Liver (tissue), 9 donors: Measurements from ENCODE around the gene ST7. TPM values are rescaled to one million over a fixed set of nuclear protein-coding genes. Genes with fewer than 3 reads are reported as not detected.

Experiments used
- DNase-seq: peaks from one replicate; pipeline ENCODE4 v3.0.0-alpha.2; 2017; ENCODE audit warnings: low spot score
- H3K27ac ChIP-seq, 2 donors: one replicate each; pipeline ENCODE4 v1.7.0; 2013; ENCODE audit warnings: inconsistent platforms in 2 of 2, low read length in 2 of 2, control low read depth in 1 of 2, low read depth in 1 of 2, mild to moderate bottlenecking in 1 of 2
- H3K27me3 ChIP-seq, 4 donors: one replicate each; pipeline versions ENCODE4 v1.6.1 to v1.7.0; 2013; ENCODE audit warnings: low read length in 3 of 4, inconsistent platforms in 1 of 4, mild to moderate bottlenecking in 1 of 4, moderate library complexity in 1 of 4; ENCODE audit not compliant: control insufficient read depth in 4 of 4, insufficient read depth in 4 of 4
- H3K36me3 ChIP-seq, 4 donors: one replicate each; pipeline versions ENCODE4 v1.6.1 to v1.7.0; 2013; ENCODE audit warnings: low read length in 3 of 4, mild to moderate bottlenecking in 3 of 4, low read depth in 1 of 4, moderate library complexity in 1 of 4; ENCODE audit not compliant: control insufficient read depth in 4 of 4, insufficient read depth in 3 of 4
- H3K4me1 ChIP-seq, 4 donors: one replicate each; pipeline versions ENCODE4 v1.6.1 to v1.7.0; 2013; ENCODE audit warnings: low read length in 3 of 4, mild to moderate bottlenecking in 3 of 4, moderate library complexity in 1 of 4; ENCODE audit not compliant: control insufficient read depth in 4 of 4, insufficient read depth in 4 of 4
- H3K4me3 ChIP-seq, 3 donors: one replicate each; pipeline versions ENCODE4 v1.6.1 to v1.7.0; 2013; ENCODE audit warnings: low read length in 3 of 3, control low read depth in 1 of 3, low read depth in 1 of 3, mild to moderate bottlenecking in 1 of 3
- H3K9ac ChIP-seq, 2 donors: one replicate each; pipeline ENCODE4 v1.7.0; 2013; ENCODE audit warnings: low read length in 2 of 2, mild to moderate bottlenecking in 2 of 2, moderate library complexity in 2 of 2, control low read depth in 1 of 2, low read depth in 1 of 2
- H3K9me3 ChIP-seq, 4 donors: one replicate each; pipeline versions ENCODE4 v1.6.1 to v1.7.0; 2013; ENCODE audit warnings: low read length in 3 of 4; ENCODE audit not compliant: control insufficient read depth in 4 of 4
- CTCF ChIP-seq: fragments of 150-350 bp; IDR thresholded peaks from 2 replicates; pipeline ENCODE4 v1.5.1; 2017; ENCODE audit warnings: improper control_type of control experiment, low read depth, low read length; ENCODE audit not compliant: missing input control
- EGR1 ChIP-seq, 2 donors: IDR thresholded peaks; 2 replicates each; pipeline ENCODE4 v1.6.1; 2016 to 2018; ENCODE audit warnings: antibody characterized with exemption in 2 of 2, low read depth in 2 of 2
- FOXA1 ChIP-seq: IDR thresholded peaks from 2 replicates; pipeline ENCODE4 v1.6.1; 2016; ENCODE audit warnings: antibody characterized with exemption
- FOXA2 ChIP-seq: IDR thresholded peaks from 2 replicates; pipeline ENCODE4 v1.6.1; 2016; ENCODE audit warnings: antibody characterized with exemption
- HNF4A ChIP-seq, 2 donors: conservative IDR thresholded peaks; 2 replicates each; pipeline ENCODE4 v1.6.1; 2016; ENCODE audit warnings: antibody characterized with exemption in 2 of 2, mild to moderate bottlenecking in 2 of 2
- HNF4G ChIP-seq: IDR thresholded peaks from 2 replicates; pipeline ENCODE4 v1.6.1; 2016; ENCODE audit warnings: antibody characterized with exemption
- JUND ChIP-seq, 2 donors: IDR thresholded peaks; 2 replicates each; pipeline ENCODE4 v1.6.1; 2016; ENCODE audit warnings: antibody characterized with exemption in 2 of 2
- RAD21 ChIP-seq, 2 donors: IDR thresholded peaks; 2 replicates each; pipeline ENCODE4 v1.6.1; 2016; ENCODE audit warnings: antibody characterized with exemption in 2 of 2, mild to moderate bottlenecking in 2 of 2
- RXRA ChIP-seq, 2 donors: IDR thresholded peaks; 2 replicates each; pipeline ENCODE4 v1.6.1; 2017 to 2018; ENCODE audit warnings: antibody characterized with exemption in 2 of 2, mild to moderate bottlenecking in 1 of 2
- SP1 ChIP-seq: IDR thresholded peaks from 2 replicates; pipeline ENCODE4 v1.6.1; 2018; ENCODE audit warnings: antibody characterized with exemption, mild to moderate bottlenecking
- TAF1 ChIP-seq: conservative IDR thresholded peaks from 2 replicates; pipeline ENCODE4 v1.6.1; 2016; ENCODE audit warnings: antibody characterized with exemption, mild to moderate bottlenecking
- YY1 ChIP-seq: IDR thresholded peaks from 2 replicates; pipeline ENCODE4 v1.6.1; 2016; ENCODE audit warnings: antibody characterized with exemption, mild to moderate bottlenecking
- ZBTB33 ChIP-seq: IDR thresholded peaks from 2 replicates; pipeline ENCODE4 v1.6.1; 2016; ENCODE audit warnings: antibody characterized with exemption
- WGBS: extraction: QIAGEN DNeasy Blood & Tissue Kit; methylation state at CpG from one replicate; pipeline ENCODE4 v1.1.7; 2013; 5-methylcytosine and 5-hydroxymethylcytosine counted together
- polyA plus RNA-seq, 2 donors: library from polyadenylated mRNA; stranded (reverse) in 1 of 2; unstranded in 1 of 2; fragments of 200-250 nt in 1 of 2; fragments of >200 nt in 1 of 2; fragmentation: Nextera tagmentation in 1 of 2; extraction: Ambion mirVana in 1 of 2; gene quantifications; one replicate each; pipeline versions ENCODE4 v1.2.1 to v1.2.3, GENCODE V29; 2013 to 2015
- total RNA-seq, 2 donors: library from RNA; depleted of rRNA; stranded (reverse); fragments of >200 nt; gene quantifications; one replicate each; pipeline ENCODE4 v1.2.3, GENCODE V29; 2014
- donor health status: healthy.
- donor health status: healthy.
- donor health status: healthy.
- donor health status: healthy.
- donor health status: healthy.

ST7 gene
- total and polyA plus RNA-seq, 4 donors: 13.5 to 30.7 (median 22.6) TPM

GRCh38 chr7:117048882-117049281 is 95.6 kb downstream of the ST7 start:
- no peak overlapping the region for H3K4me3 ChIP-seq
- no peaks in the 10 kb centered on the region for H3K27me3 ChIP-seq
- H3K36me3 ChIP-seq: no peaks in the 10 kb centered on the region
- H3K9me3 ChIP-seq: no peaks in the 10 kb centered on the region
- DNase-seq: no peak
- H3K4me1 ChIP-seq: peaks cover 4 to 17% (median 8%) of the 10 kb centered on the region in 4 donors
- H3K27ac ChIP-seq: no peak overlapping the region
- no peak overlapping the region for H3K9ac ChIP-seq
- WGBS: 76% methylated on average over 3 of the region's 3 CpGs
- no peak for TF ChIP-seq YY1

GRCh38 chr7:117051808-117052207 is 98.5 kb downstream of the ST7 start:
- no peak for DNase-seq
- Histone ChIP-seq H3K4me1 (peaks cover 4 to 17% (median 8%) of the 10 kb centered on the region in 4 donors), H3K4me3 (no peak overlapping the region), H3K9ac (no peak overlapping the region), H3K27me3 (no peaks in the 10 kb centered on the region), H3K9me3 (no peaks in the 10 kb centered on the region), H3K27ac (no peak overlapping the region), H3K36me3 (no peaks in the 10 kb centered on the region)
- TF ChIP-seq SP1 (no peak), HNF4G (no peak), FOXA1 (no peak), CTCF (no peak), JUND (IDR thresholded peaks at IDR 0.05) (no peak)
- 75% methylated on average over 1 of the region's 1 CpG for WGBS

GRCh38 chr7:117053432-117053831 is 100.1 kb downstream of the ST7 start:
- no peak for DNase-seq
- Histone ChIP-seq H3K27me3 (no peaks in the 10 kb centered on the region), H3K4me3 (no peak overlapping the region), H3K9ac (no peak overlapping the region), H3K4me1 (peaks cover 0 to 7% (median under 1%) of the 10 kb centered on the region in 4 donors), H3K9me3 (no peaks in the 10 kb centered on the region), H3K36me3 (no peaks in the 10 kb centered on the region), H3K27ac (no peak overlapping the region)
- TF ChIP-seq RXRA (IDR thresholded peaks at IDR 0.05): no peak
- TF ChIP-seq ZBTB33: no peak
- TF ChIP-seq RAD21 (IDR thresholded peaks at IDR 0.05): no peak
- TF ChIP-seq YY1: no peak
- no peak for TF ChIP-seq FOXA2
- no peak for TF ChIP-seq EGR1 (IDR thresholded peaks at IDR 0.05; ENCODE audit: low read depth in 2 of 2)
- TF ChIP-seq TAF1: no peak
- no peak for TF ChIP-seq JUND (IDR thresholded peaks at IDR 0.05)
- no peak for TF ChIP-seq HNF4A (conservative IDR thresholded peaks at IDR 0.05)
- no peak for TF ChIP-seq FOXA1
- TF ChIP-seq HNF4G: no peak
